NCI-H526 treated with DMSO at 0.1 percent for 48 hours (cell line): ENCODE measurements around the gene MAP3K13.

ENCODE experiments used
- DNase-seq: peaks from one replicate; lab custom pipeline; 2025; lab: John Stamatoyannopoulos, UW

MAP3K13 gene

DNA sequence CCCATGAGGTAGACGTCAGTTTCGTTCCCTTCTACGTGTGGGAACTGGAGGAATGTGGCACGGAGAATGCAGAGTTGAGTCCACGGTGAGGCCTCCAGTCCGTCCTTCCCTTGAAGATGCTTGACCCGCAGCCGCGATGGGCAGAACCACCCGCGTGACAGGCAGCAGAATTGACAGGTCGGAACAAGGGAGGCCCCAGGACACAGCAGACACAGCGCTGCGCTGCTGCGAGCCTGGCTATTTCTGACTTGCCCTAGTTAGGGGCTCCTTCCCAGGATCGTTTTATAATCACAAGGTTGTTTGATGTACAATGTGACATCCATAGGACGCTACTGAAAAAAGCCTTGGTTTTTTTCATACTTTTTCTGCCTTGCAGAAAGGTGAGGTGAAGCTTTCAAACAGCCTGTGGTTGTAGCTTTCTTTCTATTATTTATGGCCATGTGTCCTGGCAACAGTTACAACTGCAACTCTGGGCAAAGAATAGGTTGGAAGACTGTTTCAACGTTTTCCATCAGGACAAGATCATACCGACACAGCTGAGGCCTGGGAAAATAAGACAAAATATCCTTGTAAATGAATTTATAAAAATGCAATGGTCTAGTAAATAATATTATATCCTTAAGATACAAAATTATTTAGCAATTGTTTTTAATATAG is 145.5 kb downstream of the MAP3K13 start:
- DNase-seq: no peak

DNA sequence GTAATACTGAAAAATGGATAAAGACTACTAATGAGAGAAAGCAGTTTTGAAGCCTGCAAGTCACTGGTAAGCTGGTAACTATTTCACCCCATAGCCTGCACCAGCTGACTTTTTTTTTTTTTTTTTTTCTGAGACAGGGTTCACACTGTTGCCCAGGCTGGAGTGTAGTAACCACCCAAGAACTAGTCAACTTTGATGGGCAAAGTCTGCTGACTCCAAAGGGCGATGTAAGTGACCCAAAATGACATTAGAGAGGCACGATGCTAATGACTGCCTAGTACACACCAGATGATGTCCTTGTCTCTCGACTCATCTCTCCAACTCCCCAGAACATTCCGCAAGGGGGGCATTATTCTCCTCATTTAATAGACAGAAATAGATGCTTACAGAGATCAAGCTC is 148.8 kb downstream of the MAP3K13 start:
- no peak for DNase-seq

DNA sequence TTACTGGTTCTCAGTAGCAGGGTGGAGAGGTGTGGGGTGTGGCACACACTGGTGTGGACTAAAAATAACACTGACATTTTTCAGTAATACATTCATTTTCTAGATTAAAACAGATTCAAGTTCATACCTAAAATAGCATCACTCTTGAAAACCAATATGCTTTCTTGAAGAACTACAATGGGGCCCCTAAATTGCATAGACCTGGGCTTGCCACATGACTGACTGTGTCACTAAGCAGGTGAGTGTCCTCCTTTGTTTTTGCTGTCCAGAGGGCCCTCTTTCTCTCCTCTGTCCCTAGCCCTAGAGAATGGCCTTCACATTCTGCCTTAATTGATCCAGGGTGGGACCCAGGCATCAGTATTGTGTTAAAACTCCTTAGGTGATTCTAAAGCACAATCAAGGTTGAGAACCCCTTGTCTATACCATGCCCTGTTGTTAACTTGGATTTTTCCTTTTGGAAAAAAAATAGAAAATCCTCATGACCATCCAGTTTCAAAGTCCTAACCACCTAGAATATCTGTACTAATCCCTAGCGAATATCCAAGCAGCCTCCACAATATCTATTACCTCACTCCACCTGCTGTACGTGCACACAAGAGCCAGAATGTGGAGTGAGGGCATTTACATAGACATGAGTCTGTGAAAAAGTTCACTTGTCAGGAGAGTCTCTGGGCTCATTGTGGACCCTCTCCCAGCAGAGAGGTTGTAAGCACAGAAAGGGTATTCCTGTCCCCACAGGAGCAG is 154.6 kb downstream of the MAP3K13 start:
- DNase-seq: no peak

DNA sequence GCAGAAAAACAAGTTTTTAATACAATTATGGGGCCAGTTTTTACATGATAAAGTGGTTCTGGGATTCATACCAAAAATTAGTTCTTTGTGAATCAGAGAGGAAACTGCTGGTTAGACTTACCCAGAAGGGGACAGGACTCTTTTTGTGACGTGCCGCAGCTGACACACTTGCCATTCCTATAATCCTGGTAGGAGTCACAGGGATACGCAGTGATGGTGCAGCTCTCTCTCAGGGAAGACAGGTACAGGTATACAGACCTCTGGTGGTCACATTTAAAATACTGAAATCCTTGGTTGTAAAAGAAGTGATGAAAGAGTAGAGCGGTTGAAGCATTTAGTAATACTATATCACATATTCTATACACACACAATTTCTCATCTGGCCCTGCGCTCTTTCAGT is 156.1 kb downstream of the MAP3K13 start:
- DNase-seq: no peak

DNA sequence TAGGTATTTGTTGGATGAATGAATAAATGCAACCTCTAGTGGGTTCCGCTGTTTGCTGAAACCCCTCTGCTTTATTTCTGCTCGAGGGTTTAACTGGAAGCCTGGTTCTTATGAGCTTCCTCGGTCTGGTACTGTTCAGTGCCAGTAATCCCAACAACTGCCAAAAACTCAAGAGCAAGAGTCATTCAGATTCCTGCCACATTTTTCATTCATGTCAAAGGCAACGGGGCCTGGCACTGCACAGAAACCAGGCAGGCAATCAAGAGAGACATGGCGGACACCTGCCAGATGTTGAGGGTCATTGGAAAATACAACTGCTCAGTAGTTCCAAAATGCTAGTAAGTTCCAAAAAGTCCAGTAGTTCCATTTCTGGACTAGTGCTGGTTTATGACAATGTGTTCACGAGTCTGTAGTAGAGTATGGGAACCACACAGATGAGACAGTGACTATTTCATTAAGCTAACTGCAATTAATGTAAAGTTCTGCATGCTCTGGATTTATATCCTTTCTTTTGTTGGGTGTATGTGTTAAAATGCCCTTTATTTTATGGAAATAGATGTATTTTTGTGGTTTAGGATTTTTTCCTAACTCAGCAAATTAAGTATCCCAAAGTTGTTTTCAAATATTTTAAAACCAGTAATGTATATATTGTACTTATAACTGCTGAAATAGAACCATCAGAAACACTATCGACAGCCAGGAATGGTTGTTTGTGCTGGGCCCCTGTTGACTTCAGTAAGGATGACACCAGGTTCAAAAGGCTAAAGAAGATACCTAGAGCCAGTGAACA is 158.6 kb downstream of the MAP3K13 start:
- DNase-seq: no peak

DNA sequence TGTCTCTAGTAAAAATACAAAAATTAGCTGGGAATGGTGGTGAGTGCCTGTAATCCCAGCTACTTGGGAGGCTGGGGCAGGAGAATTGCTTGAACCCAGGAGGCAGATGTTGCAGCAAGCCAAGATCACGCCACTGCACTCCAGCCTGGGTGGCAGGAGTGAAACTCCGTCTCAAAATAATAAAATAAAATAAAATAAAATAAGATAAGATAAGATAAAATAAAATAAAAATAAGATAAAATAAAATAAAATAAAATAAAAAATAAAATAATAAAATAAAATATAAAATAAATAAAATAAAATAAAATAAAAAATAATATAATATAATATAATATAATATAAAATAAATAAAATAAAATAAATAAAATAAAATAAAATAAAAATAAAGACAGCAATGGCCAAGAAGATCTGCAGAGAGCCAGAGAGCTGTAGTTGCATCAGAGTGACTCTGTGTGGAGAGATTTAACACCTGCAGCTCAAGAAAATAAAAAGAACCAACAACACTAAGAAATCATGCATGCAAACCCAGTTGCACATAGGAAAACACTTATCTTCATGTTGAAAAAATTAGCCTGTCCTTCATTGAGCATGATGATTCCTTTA is 163.5 kb downstream of the MAP3K13 start:
- no peak for DNase-seq

DNA sequence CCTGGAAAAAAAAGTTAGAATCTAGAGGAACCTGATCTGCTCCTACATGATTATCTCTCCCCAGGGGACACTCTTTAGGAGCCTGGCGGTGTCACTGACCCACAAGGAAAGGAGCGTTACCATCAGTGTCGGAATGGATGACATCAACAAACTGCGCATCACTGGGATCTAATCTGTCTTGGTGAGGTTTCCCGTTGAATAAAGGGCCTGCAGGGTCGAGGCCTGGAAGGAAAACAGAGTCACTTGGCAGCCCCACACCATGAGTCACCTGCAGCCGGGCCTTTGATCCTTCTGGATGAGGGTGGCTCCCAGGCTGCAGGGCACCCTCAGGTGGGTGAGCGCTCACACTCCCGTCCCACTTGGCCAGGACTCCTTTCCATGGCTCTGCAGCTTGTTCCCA is 164.4 kb downstream of the MAP3K13 start:
- DNase-seq: no peak

DNA sequence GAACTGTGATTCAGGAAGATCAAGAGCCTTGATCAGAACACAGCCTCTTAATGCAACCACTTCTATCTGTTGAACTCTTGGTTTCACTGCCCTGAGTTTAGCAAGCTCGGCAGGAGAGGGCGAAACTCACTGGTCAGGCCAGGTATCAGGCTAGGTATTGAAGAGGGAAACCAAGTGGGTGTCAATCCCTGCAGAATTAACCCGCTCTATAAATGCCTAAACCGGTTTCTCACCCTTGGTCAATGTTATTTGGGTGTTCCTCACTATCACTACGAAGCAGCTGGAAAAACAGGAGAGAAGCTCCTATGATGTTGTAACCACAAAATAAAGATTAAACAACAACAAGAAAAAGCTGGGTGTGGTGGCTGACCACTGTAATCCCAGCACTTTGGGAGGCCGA is 165.6 kb downstream of the MAP3K13 start:
- DNase-seq: no peak

DNA sequence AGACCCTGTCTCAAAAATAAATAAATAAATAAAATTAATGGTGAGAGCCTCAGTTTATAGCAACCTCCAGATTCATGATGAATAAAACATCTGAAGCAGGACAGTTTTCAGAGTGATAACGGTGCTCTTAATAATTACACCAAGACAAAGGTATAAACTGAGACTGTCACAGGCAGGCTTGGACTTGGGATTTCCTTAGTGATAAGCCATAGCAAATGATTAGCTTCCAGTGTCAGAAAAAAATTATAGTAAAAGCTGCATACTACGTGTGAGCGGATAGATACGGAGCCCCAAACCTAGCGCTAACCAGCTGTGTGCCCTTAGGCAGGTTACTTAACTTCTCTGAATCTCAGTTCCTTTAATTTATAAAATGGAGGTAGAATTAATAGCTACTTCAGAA is 167.9 kb downstream of the MAP3K13 start:
- no peak for DNase-seq

DNA sequence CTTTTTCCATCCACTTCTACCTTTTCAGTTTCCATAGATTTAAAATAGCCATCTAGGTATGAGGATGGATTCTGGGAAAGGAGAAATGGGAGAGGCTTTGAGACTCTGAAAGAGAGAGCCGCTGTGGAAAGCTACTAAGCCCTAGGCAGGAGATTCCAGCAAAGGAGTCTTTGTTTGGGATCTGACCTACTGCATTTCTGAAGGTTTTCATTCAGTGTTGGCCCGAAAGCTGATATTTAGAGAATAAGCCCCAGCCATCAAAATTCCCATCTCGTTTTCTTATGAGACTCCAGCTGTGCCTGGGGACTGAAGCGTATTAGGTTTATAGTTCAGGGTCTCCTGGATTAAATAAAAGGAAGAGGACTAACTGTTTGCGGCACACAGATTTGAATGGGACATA is 170.0 kb downstream of the MAP3K13 start:
- DNase-seq: no peak

DNA sequence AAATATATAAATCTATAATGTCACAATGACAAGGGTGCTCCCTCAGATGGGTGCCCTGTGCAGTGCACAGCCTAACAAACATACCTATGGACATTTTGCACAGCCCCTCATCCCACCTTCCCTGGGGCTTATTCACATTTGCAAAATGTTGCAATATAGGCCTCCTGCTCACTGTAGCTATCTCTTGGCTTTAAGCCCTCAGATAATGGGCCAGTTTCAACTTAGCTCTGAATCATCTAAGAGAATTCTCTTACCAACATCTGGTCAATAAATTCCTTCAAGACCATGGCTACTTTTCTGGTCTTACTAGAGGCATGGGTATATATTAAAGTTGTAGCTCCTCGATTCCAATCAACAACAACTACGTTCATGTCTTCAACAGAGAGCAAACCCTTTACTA is 171.6 kb downstream of the MAP3K13 start:
- no peak for DNase-seq

DNA sequence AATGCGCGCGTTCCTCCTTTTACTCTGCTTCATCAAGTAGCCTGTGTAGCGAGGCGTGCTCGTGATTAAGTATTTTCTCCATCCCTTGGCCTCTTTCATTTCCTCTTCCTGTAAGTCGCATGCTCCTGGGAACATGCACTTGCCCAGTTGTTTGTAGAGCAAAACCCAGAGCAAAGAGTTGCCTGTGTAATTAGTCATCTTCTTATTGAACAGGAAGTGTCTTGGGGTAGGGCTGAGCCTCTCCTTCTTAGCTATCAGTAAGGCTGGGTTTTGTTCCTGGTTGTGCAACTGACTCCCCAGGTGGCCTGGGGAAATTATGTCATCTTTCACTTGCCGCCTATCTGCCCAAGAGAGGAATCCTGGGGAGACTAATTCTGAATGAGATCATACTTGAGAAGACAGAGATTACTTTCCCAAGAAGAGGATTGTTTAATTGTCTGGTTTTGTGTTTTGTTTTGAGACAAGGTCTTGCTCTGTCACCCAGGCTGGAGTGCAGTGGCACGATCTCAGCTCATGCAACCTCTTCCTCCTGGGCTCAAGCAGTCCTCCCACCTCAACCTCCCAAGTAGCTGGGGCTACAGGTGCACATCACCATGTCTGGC is 174.5 kb downstream of the MAP3K13 start:
- DNase-seq: no peak
